Measurements from ENCODE around the gene BCL2L15.
"Not testable (repeated sequence)": the region's sequence is repeated elsewhere in the genome, so short reads cannot be mapped to it uniquely, and the experiment has no call there.

Gene BCL2L15

GRCh38 chr1:113856401-113856790 is 31.0 kb downstream of the BCL2L15 start:
- TF ChIP-seq CTCF (IDR thresholded peaks at IDR 0.05; ENCODE audit: low read depth, low read length): no peak
- TF ChIP-seq MYC (IDR thresholded peaks at IDR 0.05; ENCODE audit: low read depth, low read length): no peak
- no peak for TF ChIP-seq MAX (IDR thresholded peaks at IDR 0.05; ENCODE audit: low read depth, low read length)
- TF ChIP-seq POLR2A (IDR thresholded peaks at IDR 0.05; ENCODE audit: extremely low read depth, insufficient read length): no peak
- H3K4me3 ChIP-seq (ENCODE audit: low read depth, low read length): no peak overlapping the region
- DNase-seq (ENCODE audit: low read depth): no peak

GRCh38 chr1:113855630-113856400 is 31.6 kb downstream of the BCL2L15 start:
- H3K4me3 ChIP-seq (ENCODE audit: low read depth, low read length): no peak overlapping the region
- TF ChIP-seq CTCF (IDR thresholded peaks at IDR 0.05; ENCODE audit: low read depth, low read length) (no peak), POLR2A (IDR thresholded peaks at IDR 0.05; ENCODE audit: extremely low read depth, insufficient read length) (no peak), MAX (IDR thresholded peaks at IDR 0.05; ENCODE audit: low read depth, low read length) (no peak), MYC (IDR thresholded peaks at IDR 0.05; ENCODE audit: low read depth, low read length) (no peak)
- DNase-seq (ENCODE audit: low read depth): no peak

GRCh38 chr1:113854234-113854633 is 33.1 kb downstream of the BCL2L15 start:
- no peak for DNase-seq (ENCODE audit: low read depth)
- no peak for TF ChIP-seq CTCF (IDR thresholded peaks at IDR 0.05; ENCODE audit: low read depth, low read length)
- H3K4me3 ChIP-seq (ENCODE audit: low read depth, low read length): no peak overlapping the region

GRCh38 chr1:113852694-113853093 is 34.7 kb downstream of the BCL2L15 start:
- H3K4me3 ChIP-seq (ENCODE audit: low read depth, low read length); DNase-seq (ENCODE audit: low read depth): not testable (repeated sequence)

- TF ChIP-seq CTCF (IDR thresholded peaks at IDR 0.05; ENCODE audit: low read depth, low read length) (no peak), MAX (IDR thresholded peaks at IDR 0.05; ENCODE audit: low read depth, low read length) (no peak), MYC (IDR thresholded peaks at IDR 0.05; ENCODE audit: low read depth, low read length) (no peak), POLR2A (IDR thresholded peaks at IDR 0.05; ENCODE audit: extremely low read depth, insufficient read length) (no peak)
- no peak overlapping the region for H3K4me3 ChIP-seq (ENCODE audit: low read depth, low read length)
- DNase-seq (ENCODE audit: low read depth): no peak
These were observed 37.1 kb downstream of the BCL2L15 start for GRCh38 chr1:113850127-113850796.

- TF ChIP-seq CTCF (IDR thresholded peaks at IDR 0.05; ENCODE audit: low read depth, low read length) (no peak), MYC (IDR thresholded peaks at IDR 0.05; ENCODE audit: low read depth, low read length) (no peak), POLR2A (IDR thresholded peaks at IDR 0.05; ENCODE audit: extremely low read depth, insufficient read length) (no peak), MAX (IDR thresholded peaks at IDR 0.05; ENCODE audit: low read depth, low read length) (no peak)
- no peak overlapping the region for H3K4me3 ChIP-seq (ENCODE audit: low read depth, low read length)
- peak; percentile 12 for DNase-seq (ENCODE audit: low read depth)
These were observed 38.3 kb downstream of the BCL2L15 start for GRCh38 chr1:113849072-113849471.
